ENCODE data around the gene CPEB1. TPM values are rescaled to one million over a fixed set of nuclear protein-coding genes. Genes with fewer than 3 reads are reported as not detected.

CPEB1 gene
- total and polyA plus RNA-seq, 5 experiments from 2014 or later = 2.2 to 3.6 (median 3.0) TPM

DNA sequence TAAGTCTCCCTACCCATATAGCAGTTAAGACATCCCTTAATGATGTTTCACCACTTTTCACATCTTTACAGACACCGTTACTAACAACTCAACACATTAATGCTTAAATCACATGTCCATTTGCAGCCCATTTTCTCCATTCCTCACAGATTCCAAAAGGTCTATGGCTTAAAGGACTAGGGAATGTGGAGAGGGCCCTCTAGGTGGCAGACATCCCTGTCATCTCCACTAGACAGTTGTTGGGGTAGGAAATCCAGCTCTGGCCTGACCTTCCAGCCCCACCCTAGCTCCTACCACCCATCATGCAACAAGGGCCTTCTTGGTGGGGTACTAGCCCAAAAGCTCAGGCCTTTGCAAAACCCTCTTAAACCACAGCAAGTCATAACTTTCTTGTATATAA, 25.2 kb downstream of the CPEB1 start:
- ATAC-seq = no peak
- Mint-ChIP-seq H3K27me3 (peaks cover 0 to 4% (median 0%) of the 10 kb centered on the region in 5 donors), H3K4me1 (peaks cover 0 to under 1% (median 0%) of the 10 kb centered on the region in 4 donors)

DNA sequence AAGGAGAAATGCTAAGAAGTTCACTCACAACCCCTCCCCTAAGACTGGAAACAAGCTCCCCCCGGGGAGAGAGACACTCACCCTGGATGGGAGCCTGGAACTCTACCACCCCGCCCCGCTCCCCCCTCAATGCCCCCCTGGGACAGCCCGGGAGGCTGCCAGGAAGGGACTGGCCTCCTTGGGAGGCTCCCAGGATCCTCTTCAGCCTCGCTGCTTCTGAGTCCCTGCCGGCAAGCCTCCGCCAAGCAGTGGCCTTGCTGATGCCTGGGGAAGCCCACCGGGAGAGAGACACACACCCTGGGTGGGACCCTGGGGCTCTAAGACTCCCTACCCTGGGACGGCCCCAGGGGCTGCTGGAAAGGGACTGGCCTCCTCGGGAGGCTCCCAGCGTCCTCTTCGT, 33.4 kb downstream of the CPEB1 start:
- Mint-ChIP-seq H3K27me3 (peaks cover 0 to 5% (median 2%) of the 10 kb centered on the region in 5 donors), H3K4me1 (peaks cover 0 to 1% (median 0%) of the 10 kb centered on the region in 4 donors), H3K9me3 (no peaks in the 10 kb centered on the region), H3K27ac (no peak overlapping the region), H3K4me3 (no peak overlapping the region), H3K36me3 (peaks cover 0 to 3% (median 2%) of the 10 kb centered on the region in 3 donors)
- ATAC-seq (no peak), DNase-seq (no peak)
- POLR2A ChIA-PET = no interaction called here

More for the DNA sequence above, 25.2 kb downstream of the CPEB1 start:
- POLR2A ChIA-PET = no interaction called here
- peaks cover 0 to 12% (median 4%) of the 10 kb centered on the region in 3 donors for H3K36me3 Mint-ChIP-seq
- no peak overlapping the region for H3K4me3 Mint-ChIP-seq
- H3K9me3 Mint-ChIP-seq = no peaks in the 10 kb centered on the region
- no peak for DNase-seq
- H3K27ac Mint-ChIP-seq = no peak overlapping the region

DNA sequence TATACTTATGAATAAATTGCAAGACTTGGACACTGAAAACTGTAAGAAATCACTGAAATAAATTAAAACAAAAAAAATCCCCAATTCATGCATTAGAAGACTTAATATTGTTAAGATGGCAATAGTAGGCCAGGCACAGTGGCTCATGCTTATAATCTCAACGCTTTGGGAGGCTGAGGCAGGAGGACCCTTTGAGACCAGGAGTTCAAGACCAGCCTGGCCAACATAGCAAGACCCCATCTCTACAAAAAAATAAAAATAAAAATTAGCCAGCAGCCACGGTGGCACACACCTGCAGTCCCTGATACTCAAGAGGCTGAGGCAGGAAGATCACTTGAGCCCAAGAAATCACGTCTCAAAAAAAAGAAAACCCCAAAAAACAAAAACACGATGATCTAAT, 35.8 kb downstream of the CPEB1 start:
- peaks cover 0 to 2% (median 1%) of the 10 kb centered on the region in 5 donors for H3K27me3 Mint-ChIP-seq
- no peak overlapping the region for H3K4me3 Mint-ChIP-seq
- no peaks in the 10 kb centered on the region for H3K4me1 Mint-ChIP-seq
- no peak for ATAC-seq
- H3K27ac Mint-ChIP-seq = no peak overlapping the region
- no peak for DNase-seq
- peaks cover 0 to 3% (median 0%) of the 10 kb centered on the region in 3 donors for H3K36me3 Mint-ChIP-seq
- no peaks in the 10 kb centered on the region for H3K9me3 Mint-ChIP-seq
- POLR2A ChIA-PET = no interaction called here

DNA sequence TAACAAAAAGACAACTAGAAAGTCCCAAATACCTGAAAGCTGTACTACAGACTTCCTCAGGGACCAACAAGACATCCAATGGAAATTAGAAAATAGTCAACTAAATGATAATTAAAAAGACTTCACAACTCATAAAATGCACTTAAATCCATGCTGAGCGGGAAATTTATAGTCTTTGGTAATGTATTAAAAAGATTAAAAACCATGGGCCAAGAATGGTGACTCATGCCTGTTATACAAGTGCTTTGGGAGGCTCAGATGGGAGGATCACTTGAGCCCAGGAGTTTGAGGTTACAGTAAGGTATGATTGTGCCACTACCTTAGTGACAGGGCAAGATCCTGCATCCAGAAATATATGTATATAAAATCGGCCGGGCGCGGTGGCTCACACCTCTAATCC, 45.0 kb downstream of the CPEB1 start:
- H3K27ac Mint-ChIP-seq = no peak overlapping the region
- DNase-seq (no peak), ATAC-seq (no peak)
- peaks cover 0 to 22% (median 8%) of the 10 kb centered on the region in 5 donors for H3K27me3 Mint-ChIP-seq
- H3K4me3 Mint-ChIP-seq = no peak overlapping the region
- peaks cover 0 to 2% (median 0%) of the 10 kb centered on the region in 4 donors for H3K4me1 Mint-ChIP-seq
- peaks cover under 1 to 11% (median 9%) of the 10 kb centered on the region in 3 donors for H3K36me3 Mint-ChIP-seq
- H3K9me3 Mint-ChIP-seq = no peaks in the 10 kb centered on the region
- POLR2A ChIA-PET = interaction anchor here (0.5 kb wide), 1 partner anchor 63 kb away, joined by 5 read pairs; no protein-coding TSS in a partner anchor

DNA sequence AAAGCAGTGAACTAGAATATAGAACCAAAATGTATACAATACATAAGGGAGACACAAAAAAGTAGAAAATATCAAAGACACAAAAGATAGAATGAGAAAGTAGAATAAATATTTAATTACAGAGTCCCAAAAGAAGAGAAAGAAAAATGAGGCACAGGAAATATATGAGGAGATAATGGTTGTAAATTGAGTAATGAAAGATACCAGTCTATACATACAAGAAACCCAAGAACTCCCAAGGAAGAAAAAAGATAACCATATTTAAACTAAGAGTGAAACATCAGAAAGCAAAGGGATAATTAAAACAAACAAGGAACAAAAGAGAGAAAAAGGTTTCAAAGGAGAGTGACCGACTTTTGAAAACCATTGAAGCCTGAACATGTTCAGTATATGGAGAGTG, 47.3 kb downstream of the CPEB1 start:
- H3K27me3 Mint-ChIP-seq = peaks cover 0 to 25% (median 12%) of the 10 kb centered on the region in 5 donors

DNA sequence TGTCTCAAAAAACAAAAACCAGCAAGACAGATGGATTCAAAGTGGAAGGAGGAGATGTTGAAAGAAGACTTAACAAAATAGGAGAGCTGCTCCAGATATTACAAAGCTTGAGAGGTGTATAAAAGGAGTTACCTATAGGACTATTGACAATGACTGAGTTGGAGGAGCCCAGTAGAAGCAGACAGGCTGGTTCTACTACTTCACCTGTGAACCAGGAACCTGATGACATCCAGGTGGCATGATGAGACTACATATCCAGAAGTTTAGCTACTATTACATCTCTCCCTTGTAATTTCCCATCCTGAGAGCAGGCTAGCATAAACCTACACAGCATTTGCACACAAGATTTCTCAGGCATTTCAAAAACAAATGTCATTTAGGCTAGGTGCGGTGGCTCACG, 49.3 kb downstream of the CPEB1 start:
- DNase-seq = no peak
- no peaks in the 10 kb centered on the region for H3K9me3 Mint-ChIP-seq
- peaks cover 9 to 16% (median 11%) of the 10 kb centered on the region in 3 donors for H3K36me3 Mint-ChIP-seq
- peaks cover 0 to 2% (median 0%) of the 10 kb centered on the region in 4 donors for H3K4me1 Mint-ChIP-seq
- no peak overlapping the region for H3K27ac Mint-ChIP-seq
- POLR2A ChIA-PET = no interaction called here
- H3K4me3 Mint-ChIP-seq = no peak overlapping the region
- no peak for ATAC-seq
- H3K27me3 Mint-ChIP-seq = peaks cover 0 to 31% (median 8%) of the 10 kb centered on the region in 5 donors

More for the DNA sequence above, 47.3 kb downstream of the CPEB1 start:
- POLR2A ChIA-PET = no interaction called here
- no peak for DNase-seq
- no peak overlapping the region for H3K27ac Mint-ChIP-seq
- H3K4me3 Mint-ChIP-seq = no peak overlapping the region
- H3K36me3 Mint-ChIP-seq = peaks cover 3 to 11% (median 9%) of the 10 kb centered on the region in 3 donors
- ATAC-seq = no peak
- peaks cover 0 to 2% (median 0%) of the 10 kb centered on the region in 4 donors for H3K4me1 Mint-ChIP-seq
- H3K9me3 Mint-ChIP-seq = no peaks in the 10 kb centered on the region

DNA sequence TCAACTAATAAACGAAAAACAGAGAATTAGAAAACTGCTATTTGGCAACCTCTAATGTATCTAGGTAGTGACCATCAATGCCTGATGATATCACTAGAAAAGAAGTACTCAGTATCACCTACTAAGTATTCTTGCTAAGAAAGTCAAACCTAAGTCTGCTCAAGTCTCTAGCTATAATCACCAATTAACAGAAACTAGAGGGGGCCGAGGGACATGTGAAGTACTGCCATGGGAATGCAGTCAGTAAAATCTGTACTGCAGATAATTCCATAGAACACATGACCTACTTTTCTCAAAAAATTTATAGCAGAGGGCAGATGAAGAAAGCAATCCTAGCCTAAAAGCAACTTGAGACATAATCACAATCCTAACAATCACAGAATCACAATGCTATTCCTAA, 51.4 kb downstream of the CPEB1 start:
- Mint-ChIP-seq H3K9me3 (no peaks in the 10 kb centered on the region), H3K27ac (no peak overlapping the region), H3K4me3 (no peak overlapping the region), H3K27me3 (peaks cover 0 to 31% (median 12%) of the 10 kb centered on the region in 5 donors), H3K4me1 (peaks cover 0 to 2% (median 0%) of the 10 kb centered on the region in 4 donors), H3K36me3 (peaks cover 7 to 16% (median 9%) of the 10 kb centered on the region in 3 donors)
- DNase-seq = no peak
- POLR2A ChIA-PET = no interaction called here
- no peak for ATAC-seq

DNA sequence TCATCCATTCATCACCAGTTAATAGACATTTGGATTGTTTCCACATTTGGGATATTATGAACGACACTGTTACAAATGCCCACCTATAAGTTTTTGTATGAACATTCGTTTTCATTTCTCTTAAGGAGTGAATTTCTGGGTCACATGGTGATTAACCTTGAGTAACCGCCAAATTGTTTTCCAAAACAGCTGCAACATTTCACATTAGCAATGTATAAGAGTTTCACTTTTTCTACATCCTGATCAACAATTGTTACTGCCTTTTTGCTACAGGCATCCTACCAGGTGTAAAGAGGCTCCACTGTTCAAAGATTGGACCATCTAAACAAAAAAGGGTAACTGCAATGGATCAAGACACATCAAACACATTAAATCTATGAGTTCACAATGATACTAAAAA, 52.0 kb downstream of the CPEB1 start:
- Mint-ChIP-seq H3K36me3 (peaks cover 7 to 11% (median 9%) of the 10 kb centered on the region in 3 donors), H3K9me3 (no peaks in the 10 kb centered on the region), H3K4me1 (no peaks in the 10 kb centered on the region), H3K4me3 (no peak overlapping the region), H3K27ac (no peak overlapping the region), H3K27me3 (peaks cover 0 to 30% (median 9%) of the 10 kb centered on the region in 5 donors)
- DNase-seq (no peak), ATAC-seq (no peak)
- POLR2A ChIA-PET = no interaction called here

DNA sequence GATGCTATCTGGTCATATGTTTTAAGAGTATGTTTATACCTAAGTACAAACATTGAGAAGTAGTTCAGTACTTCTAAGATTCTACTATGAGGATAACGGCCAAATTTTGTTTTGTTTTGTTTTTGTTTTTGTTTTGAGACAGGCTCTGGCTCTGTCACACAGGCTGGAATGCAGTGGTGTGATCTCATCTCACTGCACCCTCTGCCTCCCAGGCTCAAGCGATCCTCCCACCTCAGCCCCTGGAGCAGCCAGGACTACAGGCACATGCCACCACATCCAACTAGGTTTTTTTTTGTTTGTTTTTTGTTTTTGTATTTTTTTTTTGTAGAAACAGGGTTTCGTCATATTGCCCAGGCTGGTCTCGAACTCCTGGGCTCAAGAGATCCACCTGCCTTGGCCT, 59.4 kb downstream of the CPEB1 start:
- no peak overlapping the region for H3K4me3 Mint-ChIP-seq
- no peaks in the 10 kb centered on the region for H3K9me3 Mint-ChIP-seq
- H3K36me3 Mint-ChIP-seq = no peaks in the 10 kb centered on the region
- no peak for DNase-seq
- H3K27ac Mint-ChIP-seq = no peak overlapping the region
- H3K4me1 Mint-ChIP-seq = no peaks in the 10 kb centered on the region
- peaks cover 0 to 13% (median 7%) of the 10 kb centered on the region in 5 donors for H3K27me3 Mint-ChIP-seq
- no peak for ATAC-seq
- POLR2A ChIA-PET = no interaction called here

DNA sequence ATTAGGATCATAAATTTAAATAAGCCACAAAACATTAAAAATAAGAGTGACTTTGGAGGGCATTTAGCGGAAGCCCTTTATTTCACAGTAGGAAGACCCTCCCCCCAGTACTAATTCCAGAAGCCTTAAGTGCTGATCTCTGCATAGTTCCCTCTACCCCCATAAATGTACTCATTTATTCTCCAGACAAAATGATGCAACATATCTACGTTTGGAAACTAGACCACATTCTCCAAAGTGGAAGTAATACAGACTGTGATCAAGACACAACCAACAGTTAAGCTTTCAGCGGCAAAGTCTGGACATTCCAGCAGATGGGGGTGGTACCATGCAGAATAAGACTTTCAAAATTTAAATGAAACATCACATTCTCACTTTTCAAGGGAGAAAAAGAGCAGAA, 62.1 kb downstream of the CPEB1 start:
- ATAC-seq (no peak), DNase-seq (no peak)
- no peaks in the 10 kb centered on the region for H3K36me3 Mint-ChIP-seq
- no peak overlapping the region for H3K4me3 Mint-ChIP-seq
- H3K4me1 Mint-ChIP-seq = no peaks in the 10 kb centered on the region
- H3K27me3 Mint-ChIP-seq = peaks cover 3 to 17% (median 8%) of the 10 kb centered on the region in 5 donors
- no peak overlapping the region for H3K27ac Mint-ChIP-seq
- POLR2A ChIA-PET = no interaction called here
- no peaks in the 10 kb centered on the region for H3K9me3 Mint-ChIP-seq

DNA sequence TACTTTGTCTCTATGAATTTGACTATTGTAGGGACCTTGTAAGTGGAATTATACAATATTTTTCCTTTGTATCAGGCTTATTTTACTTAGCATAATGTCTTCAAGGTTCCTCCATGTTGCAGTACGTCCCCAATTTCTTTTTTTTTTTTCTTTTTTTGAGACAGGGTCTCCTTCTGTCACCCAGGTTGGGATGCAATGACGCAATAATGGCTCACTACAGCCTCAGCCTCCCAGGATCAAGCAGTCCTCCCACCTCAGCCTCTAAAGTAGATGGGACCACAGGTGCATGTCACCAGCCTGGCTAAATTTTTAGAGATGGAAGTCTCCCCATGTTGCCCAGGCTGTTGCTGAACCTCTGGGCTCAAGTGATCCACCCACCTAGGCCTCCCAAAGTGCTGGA, 66.5 kb downstream of the CPEB1 start:
- POLR2A ChIA-PET = no interaction called here
- H3K27me3 Mint-ChIP-seq = peaks cover 2 to 13% (median 8%) of the 10 kb centered on the region in 5 donors
- no peak for DNase-seq
- H3K9me3 Mint-ChIP-seq = no peaks in the 10 kb centered on the region
- H3K4me1 Mint-ChIP-seq = no peaks in the 10 kb centered on the region
- ATAC-seq = no peak
- no peak overlapping the region for H3K27ac Mint-ChIP-seq
- no peak overlapping the region for H3K4me3 Mint-ChIP-seq
- no peaks in the 10 kb centered on the region for H3K36me3 Mint-ChIP-seq

DNA sequence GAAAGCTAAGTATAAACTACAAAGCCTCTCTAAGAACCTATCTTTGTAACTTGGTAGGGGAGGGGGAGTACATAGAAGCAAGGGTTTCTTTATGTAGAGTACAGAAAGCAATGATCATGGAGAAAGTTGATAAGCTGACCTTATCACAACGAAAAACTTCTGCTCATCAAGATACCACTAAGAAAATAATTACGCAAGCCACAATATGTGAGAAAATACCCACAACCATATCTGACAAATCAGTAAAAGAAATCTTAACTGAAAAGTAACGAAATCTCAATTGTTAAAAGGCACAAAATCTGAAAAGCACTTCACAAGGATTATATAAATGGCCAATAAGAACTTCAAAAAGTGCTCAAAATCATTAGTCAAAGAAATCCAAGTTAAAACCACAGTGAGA, 71.8 kb downstream of the CPEB1 start:
- Mint-ChIP-seq H3K4me1 (peaks cover 0 to 5% (median 1%) of the 10 kb centered on the region in 4 donors), H3K27me3 (peaks cover 8 to 24% (median 14%) of the 10 kb centered on the region in 5 donors), H3K4me3 (no peak overlapping the region), H3K36me3 (peaks cover 0 to 4% (median 0%) of the 10 kb centered on the region in 3 donors), H3K27ac (no peak overlapping the region), H3K9me3 (no peaks in the 10 kb centered on the region)
- POLR2A ChIA-PET = no interaction called here
- no peak for DNase-seq
- no peak for ATAC-seq

DNA sequence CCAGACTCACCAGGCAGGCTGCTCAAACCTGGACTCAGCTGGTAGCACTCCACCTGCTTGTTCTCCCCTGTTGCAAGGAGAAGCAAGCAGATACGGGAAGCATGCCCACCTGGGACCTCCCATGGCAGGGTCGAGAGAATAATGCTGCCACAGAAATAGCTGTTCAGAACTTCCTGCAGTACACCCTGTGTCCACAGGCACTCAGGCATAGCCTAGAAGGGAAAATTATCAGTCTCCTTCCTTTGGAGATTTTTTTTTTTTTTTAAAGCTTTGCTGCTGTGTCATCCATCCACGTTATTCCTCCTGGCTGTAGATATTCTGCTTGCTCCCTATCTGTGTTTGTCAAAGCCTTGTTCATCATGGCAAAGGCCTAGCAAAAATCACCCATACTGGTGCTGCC, 74.2 kb downstream of the CPEB1 start:
- POLR2A ChIA-PET = no interaction called here
- Mint-ChIP-seq H3K9me3 (no peaks in the 10 kb centered on the region), H3K27me3 (peaks cover 9 to 24% (median 14%) of the 10 kb centered on the region in 5 donors), H3K4me3 (peak overlapping the region in 1 of 10 donors; percentile 16), H3K36me3 (peaks cover 0 to 4% (median 4%) of the 10 kb centered on the region in 3 donors), H3K27ac (no peak overlapping the region), H3K4me1 (peaks cover 0 to 5% (median 1%) of the 10 kb centered on the region in 4 donors)
- ATAC-seq (no peak), DNase-seq (no peak)

DNA sequence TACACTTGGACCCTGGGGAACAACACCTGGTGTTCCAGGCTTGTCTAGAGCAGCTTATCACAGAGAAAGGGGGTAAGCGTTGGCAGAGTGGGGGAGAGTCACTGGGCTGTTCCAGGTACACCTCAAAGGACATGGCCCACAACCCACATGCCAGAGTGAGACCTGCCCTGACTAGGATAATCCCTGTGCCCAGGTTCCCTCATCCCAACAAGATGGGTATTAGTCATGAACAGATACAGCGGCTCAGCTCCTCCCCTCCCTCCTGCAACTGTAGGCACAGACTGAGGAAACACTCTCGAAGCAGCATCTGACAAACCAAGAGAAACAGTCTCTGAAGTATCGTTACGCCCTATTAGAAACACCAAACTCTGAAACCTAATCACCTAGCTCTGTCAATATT, 74.9 kb downstream of the CPEB1 start:
- POLR2A ChIA-PET = no interaction called here
- H3K27me3 Mint-ChIP-seq = peaks cover 9 to 24% (median 14%) of the 10 kb centered on the region in 5 donors
- no peaks in the 10 kb centered on the region for H3K9me3 Mint-ChIP-seq
- H3K4me1 Mint-ChIP-seq = peaks cover 0 to 5% (median 1%) of the 10 kb centered on the region in 4 donors
- peaks cover 0 to 4% (median 4%) of the 10 kb centered on the region in 3 donors for H3K36me3 Mint-ChIP-seq
- DNase-seq (no peak), ATAC-seq (no peak)
- peak overlapping the region in 2 of 10 donors; percentile 18 to 29 for H3K4me3 Mint-ChIP-seq
- H3K27ac Mint-ChIP-seq = no peak overlapping the region

Measured in naive thymus-derived CD8-positive, alpha-beta T cell (primary cell).